Measurements from ENCODE around the gene DPP8. TPM values are rescaled to one million over a fixed set of nuclear protein-coding genes. Genes with fewer than 3 reads are reported as not detected.
A peak's percentile ranks its signal among the peaks of the same experiment; 100 is the strongest.

The DPP8 gene
- total and polyA plus RNA-seq, 2 donors (not counting 1 experiment from before 2014, with no cell fraction given), result 29.9 to 45.4 TPM

- no peak for DNase-seq (ENCODE audit: low read depth in 2 of 2)
- Histone ChIP-seq H3K27me3 (ENCODE audit: control insufficient read depth, insufficient read depth, low read length) (peaks cover 7% of the 10 kb centered on the region), H3K4me2 (ENCODE audit: extremely low read depth, insufficient read depth, low read length) (no peak overlapping the region), H3K36me3 (ENCODE audit: control insufficient read depth, insufficient read depth, low read length) (no peaks in the 10 kb centered on the region), H3K4me3 (replicated peaks in 1 of 4; ENCODE audit: control extremely low read depth in 1 of 4, insufficient read depth in 1 of 4, low read depth in 3 of 4, low read length in 4 of 4) (no peak overlapping the region), H3K79me2 (ENCODE audit: control insufficient read depth, insufficient read depth, low read length) (no peaks in the 10 kb centered on the region), H3K4me1 (ENCODE audit: control insufficient read depth, extremely low read depth, insufficient read depth, low read length) (peaks cover 8% of the 10 kb centered on the region), H4K20me1 (ENCODE audit: control insufficient read depth, extremely low read depth, insufficient read depth, low read length) (no peaks in the 10 kb centered on the region), H2AFZ (ENCODE audit: low read length) (no peak overlapping the region), H3K9ac (ENCODE audit: insufficient read depth, low read length) (no peak overlapping the region), H3K9me3 (ENCODE audit: control insufficient read depth, insufficient read depth, low read depth, low read length) (no peaks in the 10 kb centered on the region), H3K27ac (ENCODE audit: insufficient read depth, low read length) (no peak overlapping the region)
- TF ChIP-seq, protein P1, sequence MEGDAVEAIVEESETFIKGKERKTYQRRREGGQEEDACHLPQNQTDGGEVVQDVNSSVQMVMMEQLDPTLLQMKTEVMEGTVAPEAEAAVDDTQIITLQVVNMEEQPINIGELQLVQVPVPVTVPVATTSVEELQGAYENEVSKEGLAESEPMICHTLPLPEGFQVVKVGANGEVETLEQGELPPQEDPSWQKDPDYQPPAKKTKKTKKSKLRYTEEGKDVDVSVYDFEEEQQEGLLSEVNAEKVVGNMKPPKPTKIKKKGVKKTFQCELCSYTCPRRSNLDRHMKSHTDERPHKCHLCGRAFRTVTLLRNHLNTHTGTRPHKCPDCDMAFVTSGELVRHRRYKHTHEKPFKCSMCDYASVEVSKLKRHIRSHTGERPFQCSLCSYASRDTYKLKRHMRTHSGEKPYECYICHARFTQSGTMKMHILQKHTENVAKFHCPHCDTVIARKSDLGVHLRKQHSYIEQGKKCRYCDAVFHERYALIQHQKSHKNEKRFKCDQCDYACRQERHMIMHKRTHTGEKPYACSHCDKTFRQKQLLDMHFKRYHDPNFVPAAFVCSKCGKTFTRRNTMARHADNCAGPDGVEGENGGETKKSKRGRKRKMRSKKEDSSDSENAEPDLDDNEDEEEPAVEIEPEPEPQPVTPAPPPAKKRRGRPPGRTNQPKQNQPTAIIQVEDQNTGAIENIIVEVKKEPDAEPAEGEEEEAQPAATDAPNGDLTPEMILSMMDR (conservative IDR thresholded peaks at IDR 0.05 in 1 of 2, IDR thresholded peaks at IDR 0.05 in 1 of 2; ENCODE audit: low read depth in 1 of 2, low read length in 2 of 2), result no peak
- TF ChIP-seq EZH2 (IDR thresholded peaks at IDR 0.05; ENCODE audit: low read length, missing control alignments), result no peak
These were observed 106.5 kb downstream of the DPP8 start for GRCh38 chr15:65410972-65411371.

- H3K36me3 ChIP-seq (ENCODE audit: control insufficient read depth, insufficient read depth, low read length), result no peaks in the 10 kb centered on the region
- H3K9me3 ChIP-seq (ENCODE audit: control insufficient read depth, insufficient read depth, low read depth, low read length), result no peaks in the 10 kb centered on the region
- no peaks in the 10 kb centered on the region for H4K20me1 ChIP-seq (ENCODE audit: control insufficient read depth, extremely low read depth, insufficient read depth, low read length)
- H3K27ac ChIP-seq (ENCODE audit: insufficient read depth, low read length), result no peak overlapping the region
- DNase-seq (ENCODE audit: low read depth in 2 of 2), result no peak
- H3K9ac ChIP-seq (ENCODE audit: insufficient read depth, low read length), result no peak overlapping the region
- no peak overlapping the region for H3K4me2 ChIP-seq (ENCODE audit: extremely low read depth, insufficient read depth, low read length)
- no peaks in the 10 kb centered on the region for H3K27me3 ChIP-seq (ENCODE audit: control insufficient read depth, insufficient read depth, low read length)
- no peak overlapping the region for H3K4me3 ChIP-seq (replicated peaks in 1 of 4; ENCODE audit: control extremely low read depth in 1 of 4, insufficient read depth in 1 of 4, low read depth in 3 of 4, low read length in 4 of 4)
- H2AFZ ChIP-seq (ENCODE audit: low read length), result no peak overlapping the region
- TF ChIP-seq EZH2 (IDR thresholded peaks at IDR 0.05; ENCODE audit: low read length, missing control alignments), result no peak
- TF ChIP-seq, protein P1 (conservative IDR thresholded peaks at IDR 0.05 in 1 of 2, IDR thresholded peaks at IDR 0.05 in 1 of 2; ENCODE audit: low read depth in 1 of 2, low read length in 2 of 2), result no peak
- H3K79me2 ChIP-seq (ENCODE audit: control insufficient read depth, insufficient read depth, low read length), result no peaks in the 10 kb centered on the region
- peaks cover 8% of the 10 kb centered on the region for H3K4me1 ChIP-seq (ENCODE audit: control insufficient read depth, extremely low read depth, insufficient read depth, low read length)
These were observed 107.5 kb downstream of the DPP8 start for GRCh38 chr15:65410036-65410435.

GRCh38 chr15:65409036-65409631 lies 108.4 kb downstream of the DPP8 start:
- H3K4me2 ChIP-seq (ENCODE audit: extremely low read depth, insufficient read depth, low read length), result no peak overlapping the region
- H3K9ac ChIP-seq (ENCODE audit: insufficient read depth, low read length), result no peak overlapping the region
- H3K4me1 ChIP-seq (ENCODE audit: control insufficient read depth, extremely low read depth, insufficient read depth, low read length), result peaks cover 8% of the 10 kb centered on the region
- peak overlapping the region; percentile 45 for H2AFZ ChIP-seq (ENCODE audit: low read length)
- no peaks in the 10 kb centered on the region for H3K36me3 ChIP-seq (ENCODE audit: control insufficient read depth, insufficient read depth, low read length)
- no peaks in the 10 kb centered on the region for H4K20me1 ChIP-seq (ENCODE audit: control insufficient read depth, extremely low read depth, insufficient read depth, low read length)
- H3K27ac ChIP-seq (ENCODE audit: insufficient read depth, low read length), result peak overlapping the region; percentile 65
- no peaks in the 10 kb centered on the region for H3K79me2 ChIP-seq (ENCODE audit: control insufficient read depth, insufficient read depth, low read length)
- no peak overlapping the region for H3K4me3 ChIP-seq (replicated peaks in 1 of 4; ENCODE audit: control extremely low read depth in 1 of 4, insufficient read depth in 1 of 4, low read depth in 3 of 4, low read length in 4 of 4)
- H3K9me3 ChIP-seq (ENCODE audit: control insufficient read depth, insufficient read depth, low read depth, low read length), result no peaks in the 10 kb centered on the region
- H3K27me3 ChIP-seq (ENCODE audit: control insufficient read depth, insufficient read depth, low read length), result no peaks in the 10 kb centered on the region
- DNase-seq (ENCODE audit: low read depth in 2 of 2), result peak; percentile 96 to 100
- no peak for TF ChIP-seq EZH2 (IDR thresholded peaks at IDR 0.05; ENCODE audit: low read length, missing control alignments)
- TF ChIP-seq, protein P1 (conservative IDR thresholded peaks at IDR 0.05 in 1 of 2, IDR thresholded peaks at IDR 0.05 in 1 of 2; ENCODE audit: low read depth in 1 of 2, low read length in 2 of 2), result peak in 1 of 2 donors; percentile 25
